Mesendoderm (in vitro differentiated cells): ENCODE results near the gene MITF.

Experiments
- DNase-seq: peaks from one replicate; pipeline ENCODE4 v3.0.0; 2013
- H2AK5ac ChIP-seq: 2 replicates; pipeline ENCODE4 v1.6.1; 2013; ENCODE audit warnings: low read length, inconsistent platforms
- H2BK120ac ChIP-seq: 2 replicates; pipeline ENCODE4 v1.6.1; 2013; ENCODE audit warnings: low read depth, mild to moderate bottlenecking, low read length, moderate library complexity, mixed read lengths
- H2BK15ac ChIP-seq: replicated peaks from 2 replicates; pipeline ENCODE4 v1.6.1; 2013; ENCODE audit warnings: low read depth, mild to moderate bottlenecking, moderate library complexity
- H2BK5ac ChIP-seq: 2 replicates; pipeline ENCODE4 v1.6.1; 2013; ENCODE audit warnings: low read length, inconsistent platforms
- H3K18ac ChIP-seq: 2 replicates; pipeline ENCODE4 v1.6.1; 2013; ENCODE audit warnings: mild to moderate bottlenecking, low read length, mixed read lengths
- H3K23ac ChIP-seq: one replicate; pipeline ENCODE4 v1.6.1; 2013; ENCODE audit warnings: low read length
- H3K27ac ChIP-seq: 2 replicates; pipeline ENCODE4 v1.5.1; 2013; ENCODE audit warnings: low read depth, mild to moderate bottlenecking, inconsistent platforms, low read length, moderate library complexity
- H3K27me3 ChIP-seq: 2 replicates; pipeline ENCODE4 v1.6.1; 2013; ENCODE audit warnings: low read length, control low read depth, mild to moderate bottlenecking, inconsistent platforms; ENCODE audit not compliant: insufficient read depth, poor library complexity
- H3K36me3 ChIP-seq: 2 replicates; pipeline ENCODE4 v1.6.1; 2013; ENCODE audit warnings: low read length, inconsistent platforms; ENCODE audit not compliant: control insufficient read depth, insufficient read depth
- H3K4ac ChIP-seq: one replicate; pipeline ENCODE4 v1.6.1; 2013; ENCODE audit warnings: low read depth, mild to moderate bottlenecking, low read length, moderate library complexity
- H3K4me1 ChIP-seq: 2 replicates; pipeline ENCODE4 v1.6.1; 2013; ENCODE audit warnings: low read depth, low read length, inconsistent platforms; ENCODE audit not compliant: control insufficient read depth
- H3K4me2 ChIP-seq: 2 replicates; pipeline ENCODE4 v1.6.1; 2013; ENCODE audit warnings: low read length
- H3K4me3 ChIP-seq: 2 replicates; pipeline ENCODE4 v1.5.1; 2013; ENCODE audit warnings: mild to moderate bottlenecking, low read length
- H3K56ac ChIP-seq: one replicate; pipeline ENCODE4 v1.6.1; 2013; ENCODE audit warnings: low read length
- H3K79me1 ChIP-seq: 2 replicates; pipeline ENCODE4 v1.6.1; 2013; ENCODE audit warnings: low read length, inconsistent platforms
- H3K79me2 ChIP-seq: 2 replicates; pipeline ENCODE4 v1.6.1; 2013; ENCODE audit warnings: mild to moderate bottlenecking, low read length; ENCODE audit not compliant: control insufficient read depth, insufficient read depth
- H3K9ac ChIP-seq: 2 replicates; pipeline ENCODE4 v1.6.1; 2013; ENCODE audit warnings: low read length, inconsistent platforms
- H4K5ac ChIP-seq: one replicate; pipeline ENCODE4 v1.6.1; 2013; ENCODE audit warnings: low read length
- H4K8ac ChIP-seq: one replicate; pipeline ENCODE4 v1.6.1; 2013; ENCODE audit warnings: low read depth, mild to moderate bottlenecking, control low read depth, low read length, moderate library complexity
- WGBS: extraction: QIAGEN DNeasy Blood & Tissue Kit; methylation state at CpG from one replicate; pipeline ENCODE4 v1.1.7; 2013; ENCODE audit warnings: low lambda C conversion rate, missing lambda C conversion rate; ENCODE audit not compliant: insufficient coverage; ENCODE audit errors: extremely low coverage; 5-methylcytosine and 5-hydroxymethylcytosine counted together

MITF gene

GRCh38 chr3:69878254-69878653, 139.0 kb downstream of the MITF start:
- Histone ChIP-seq H2BK5ac (no peak overlapping the region), H4K8ac (no peak overlapping the region), H4K5ac (no peak overlapping the region), H3K36me3 (no peaks in the 10 kb centered on the region), H2BK120ac (no peak overlapping the region), H3K4me2 (no peak overlapping the region), H3K4me3 (no peak overlapping the region), H2BK15ac (no peak overlapping the region), H3K27ac (no peak overlapping the region), H3K9ac (no peak overlapping the region), H3K27me3 (no peaks in the 10 kb centered on the region), H3K56ac (no peak overlapping the region), H3K4me1 (no peaks in the 10 kb centered on the region), H3K23ac (no peak overlapping the region), H3K4ac (no peak overlapping the region), H3K79me2 (no peaks in the 10 kb centered on the region), H2AK5ac (no peak overlapping the region), H3K79me1 (no peaks in the 10 kb centered on the region), H3K18ac (no peak overlapping the region)
- no CpG with 5 or more reads among the region's 3 CpGs for WGBS
- no peak for DNase-seq

GRCh38 chr3:69879051-69879450, 139.8 kb downstream of the MITF start:
- Histone ChIP-seq H2AK5ac (no peak overlapping the region), H4K8ac (no peak overlapping the region), H2BK15ac (no peak overlapping the region), H3K27me3 (no peaks in the 10 kb centered on the region), H3K18ac (no peak overlapping the region), H3K4me2 (no peak overlapping the region), H3K4me3 (no peak overlapping the region), H2BK5ac (no peak overlapping the region), H3K4ac (no peak overlapping the region), H3K79me1 (no peaks in the 10 kb centered on the region), H3K23ac (no peak overlapping the region), H3K56ac (no peak overlapping the region), H3K27ac (no peak overlapping the region), H3K4me1 (no peaks in the 10 kb centered on the region), H3K79me2 (no peaks in the 10 kb centered on the region), H3K9ac (no peak overlapping the region), H2BK120ac (no peak overlapping the region), H4K5ac (no peak overlapping the region), H3K36me3 (no peaks in the 10 kb centered on the region)
- no peak for DNase-seq
- no CpG with 5 or more reads among the region's 14 CpGs for WGBS

GRCh38 chr3:69880069-69880640, 140.9 kb downstream of the MITF start:
- no peak overlapping the region for H4K5ac ChIP-seq
- H3K79me1 ChIP-seq = no peaks in the 10 kb centered on the region
- no CpG with 5 or more reads among the region's 4 CpGs for WGBS
- DNase-seq = no peak
- H4K8ac ChIP-seq = no peak overlapping the region
- H3K36me3 ChIP-seq = no peaks in the 10 kb centered on the region
- H2BK15ac ChIP-seq = no peak overlapping the region
- H2BK5ac ChIP-seq = no peak overlapping the region
- no peak overlapping the region for H3K4me3 ChIP-seq
- no peak overlapping the region for H3K27ac ChIP-seq
- H3K4me1 ChIP-seq = no peaks in the 10 kb centered on the region
- H2BK120ac ChIP-seq = no peak overlapping the region
- H2AK5ac ChIP-seq = no peak overlapping the region
- H3K18ac ChIP-seq = no peak overlapping the region
- no peak overlapping the region for H3K56ac ChIP-seq
- no peak overlapping the region for H3K23ac ChIP-seq
- H3K27me3 ChIP-seq = no peaks in the 10 kb centered on the region
- H3K79me2 ChIP-seq = no peaks in the 10 kb centered on the region
- no peak overlapping the region for H3K9ac ChIP-seq
- H3K4ac ChIP-seq = no peak overlapping the region
- H3K4me2 ChIP-seq = no peak overlapping the region

GRCh38 chr3:69881051-69881450, 141.8 kb downstream of the MITF start:
- Histone ChIP-seq H3K9ac (no peak overlapping the region), H3K27me3 (no peaks in the 10 kb centered on the region), H2BK120ac (no peak overlapping the region), H2BK15ac (no peak overlapping the region), H3K36me3 (no peaks in the 10 kb centered on the region), H2BK5ac (no peak overlapping the region), H3K79me2 (no peaks in the 10 kb centered on the region), H3K4ac (no peak overlapping the region), H3K18ac (no peak overlapping the region), H3K79me1 (no peaks in the 10 kb centered on the region), H3K4me3 (no peak overlapping the region), H3K23ac (no peak overlapping the region), H3K4me2 (no peak overlapping the region), H4K5ac (no peak overlapping the region), H4K8ac (no peak overlapping the region), H3K27ac (no peak overlapping the region), H2AK5ac (no peak overlapping the region), H3K56ac (no peak overlapping the region), H3K4me1 (no peaks in the 10 kb centered on the region)
- no peak for DNase-seq
- no CpG with 5 or more reads among the region's 1 CpG for WGBS

GRCh38 chr3:69881756-69882428, 142.6 kb downstream of the MITF start:
- H3K56ac ChIP-seq = no peak overlapping the region
- H3K4me1 ChIP-seq = no peaks in the 10 kb centered on the region
- H2BK5ac ChIP-seq = no peak overlapping the region
- H3K36me3 ChIP-seq = no peaks in the 10 kb centered on the region
- H3K18ac ChIP-seq = no peak overlapping the region
- no CpG with 5 or more reads among the region's 5 CpGs for WGBS
- no peak overlapping the region for H3K27ac ChIP-seq
- no peak overlapping the region for H3K23ac ChIP-seq
- H4K5ac ChIP-seq = no peak overlapping the region
- no peak overlapping the region for H3K9ac ChIP-seq
- no peak overlapping the region for H3K4ac ChIP-seq
- H2AK5ac ChIP-seq = no peak overlapping the region
- no peak overlapping the region for H2BK15ac ChIP-seq
- no peaks in the 10 kb centered on the region for H3K79me1 ChIP-seq
- no peak overlapping the region for H2BK120ac ChIP-seq
- no peak overlapping the region for H3K4me2 ChIP-seq
- H4K8ac ChIP-seq = no peak overlapping the region
- H3K4me3 ChIP-seq = no peak overlapping the region
- H3K27me3 ChIP-seq = no peaks in the 10 kb centered on the region
- H3K79me2 ChIP-seq = no peaks in the 10 kb centered on the region
- no peak for DNase-seq

DNA sequence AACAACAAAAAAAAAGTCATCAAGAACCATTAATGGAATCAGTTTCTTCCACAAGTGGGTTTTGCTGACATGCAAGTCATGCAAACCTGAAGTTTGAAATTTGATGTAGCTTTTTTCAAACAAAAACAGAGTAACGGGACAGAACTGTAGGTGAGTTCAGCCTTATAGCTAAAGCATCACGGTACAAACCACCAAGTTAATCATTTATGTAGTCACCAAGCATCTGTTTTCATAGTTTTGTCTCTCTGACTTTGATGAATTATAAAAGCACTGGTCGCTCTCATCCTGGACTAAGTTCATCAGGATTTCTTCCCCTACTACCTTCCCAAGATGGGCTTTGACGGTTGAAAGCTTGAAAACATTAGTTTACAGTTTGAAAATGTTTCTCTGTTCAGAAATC, 143.3 kb downstream of the MITF start:
- Histone ChIP-seq H2BK15ac (no peak overlapping the region), H2BK5ac (no peak overlapping the region), H3K27ac (no peak overlapping the region), H4K5ac (no peak overlapping the region), H2BK120ac (no peak overlapping the region), H3K4me3 (no peak overlapping the region), H3K18ac (no peak overlapping the region), H3K23ac (no peak overlapping the region), H3K36me3 (no peaks in the 10 kb centered on the region), H3K9ac (no peak overlapping the region), H3K79me1 (no peaks in the 10 kb centered on the region), H3K56ac (no peak overlapping the region), H3K4ac (no peak overlapping the region), H3K4me1 (no peaks in the 10 kb centered on the region), H4K8ac (no peak overlapping the region), H3K79me2 (no peaks in the 10 kb centered on the region), H3K27me3 (no peaks in the 10 kb centered on the region), H3K4me2 (no peak overlapping the region), H2AK5ac (no peak overlapping the region)
- DNase-seq = no peak
- WGBS = no CpG with 5 or more reads among the region's 4 CpGs
